ENCODE data around the gene NT5C1A. TPM values are rescaled to one million over a fixed set of nuclear protein-coding genes. Genes with fewer than 3 reads are reported as not detected.

The NT5C1A gene
- total RNA-seq, 1 donor from 2014 or later: not detected

DNA sequence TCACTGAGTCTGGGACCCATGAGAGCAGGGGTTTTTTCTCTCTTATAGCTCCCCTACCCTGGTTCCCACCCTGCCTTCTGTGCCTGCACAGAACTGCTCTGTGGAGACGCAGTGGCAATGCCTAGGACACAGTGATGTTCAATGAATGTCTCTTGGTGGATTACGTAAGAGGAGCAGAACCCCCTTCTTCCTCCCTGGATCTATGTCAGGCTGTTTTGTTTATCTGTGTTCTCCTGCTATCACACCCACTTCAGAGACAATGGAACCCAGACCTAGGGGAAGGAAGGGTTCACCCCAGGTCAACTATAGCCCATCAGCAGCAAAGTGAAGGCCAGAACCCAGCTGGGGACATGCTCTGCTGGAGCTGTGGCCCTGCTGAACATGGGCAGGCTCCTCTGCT is 17.3 kb upstream of the NT5C1A start:
- H3K4me3 ChIP-seq: no peak overlapping the region
- H3K4me1 ChIP-seq: peaks cover 4 to 15% of the 10 kb centered on the region in 2 donors
- no peak for TF ChIP-seq CTCF (IDR thresholded peaks at IDR 0.05)
- H3K27me3 ChIP-seq: peaks cover 8% of the 10 kb centered on the region
- H3K36me3 ChIP-seq: no peaks in the 10 kb centered on the region
- no peaks in the 10 kb centered on the region for H3K9me3 ChIP-seq
- H3K27ac ChIP-seq: no peak overlapping the region
- DNase-seq (ENCODE audit: low spot score in 2 of 2): no peak
- intact Hi-C loops (cut with DNase I): no loop called here

DNA sequence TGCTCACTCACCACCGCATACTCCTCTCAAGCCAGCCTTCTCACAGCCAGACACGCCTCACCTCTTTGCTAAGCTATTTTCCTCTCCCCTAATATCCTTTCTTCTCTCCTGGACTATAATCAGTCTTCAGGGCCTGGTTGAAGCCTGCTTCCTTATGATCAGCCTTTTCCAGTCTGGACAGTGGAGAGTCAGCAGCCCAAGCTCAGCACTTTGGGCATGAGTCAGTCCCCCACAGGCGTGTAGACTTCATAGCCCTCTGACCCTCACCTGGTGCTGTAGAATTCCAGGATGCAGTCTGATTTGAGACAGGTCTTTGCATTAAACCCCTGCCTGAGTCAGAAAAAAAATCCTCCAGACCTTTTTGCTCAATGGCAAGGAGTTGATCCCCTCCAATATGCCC is 16.8 kb upstream of the NT5C1A start:
- H3K4me1 ChIP-seq: peaks cover 4 to 15% of the 10 kb centered on the region in 2 donors
- H3K4me3 ChIP-seq: no peak overlapping the region
- no peaks in the 10 kb centered on the region for H3K36me3 ChIP-seq
- intact Hi-C loops (cut with DNase I): no loop called here
- no peak for DNase-seq (ENCODE audit: low spot score in 2 of 2)
- no peak overlapping the region for H3K27ac ChIP-seq
- no peaks in the 10 kb centered on the region for H3K9me3 ChIP-seq
- H3K27me3 ChIP-seq: peaks cover 8% of the 10 kb centered on the region
- no peak for TF ChIP-seq CTCF (IDR thresholded peaks at IDR 0.05)

DNA sequence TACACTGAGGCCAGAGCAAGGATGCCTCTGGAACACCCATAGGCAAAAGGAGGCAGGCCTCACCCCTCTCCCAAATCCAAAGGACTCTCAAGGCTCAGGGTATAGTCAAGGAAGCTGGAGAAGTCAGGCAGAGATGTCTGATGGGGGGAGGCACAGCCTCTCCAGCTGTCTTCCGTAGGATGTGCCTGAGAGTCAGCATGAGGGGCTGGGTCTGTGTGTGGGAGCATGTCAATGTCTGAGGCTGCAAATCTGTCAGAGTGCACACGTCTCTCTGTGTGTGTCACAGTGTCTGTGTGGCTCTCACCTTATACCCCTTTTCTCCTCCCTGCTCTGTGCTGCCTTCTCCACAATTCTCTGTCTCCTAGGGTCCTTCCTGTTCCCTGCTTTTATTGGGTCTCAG is 15.3 kb upstream of the NT5C1A start:
- H3K4me1 ChIP-seq: peaks cover 2 to 13% of the 10 kb centered on the region in 2 donors
- H3K9me3 ChIP-seq: no peaks in the 10 kb centered on the region
- H3K27ac ChIP-seq: no peak overlapping the region
- TF ChIP-seq CTCF (IDR thresholded peaks at IDR 0.05): no peak
- intact Hi-C loops (cut with DNase I): no loop called here
- no peak overlapping the region for H3K4me3 ChIP-seq
- H3K27me3 ChIP-seq: peaks cover 2% of the 10 kb centered on the region
- DNase-seq (ENCODE audit: low spot score in 2 of 2): no peak
- no peaks in the 10 kb centered on the region for H3K36me3 ChIP-seq

- no peaks in the 10 kb centered on the region for H3K4me1 ChIP-seq
- H3K4me3 ChIP-seq: no peak overlapping the region
- TF ChIP-seq CTCF (IDR thresholded peaks at IDR 0.05): no peak
- intact Hi-C loops (cut with DNase I): no loop called here
- no peaks in the 10 kb centered on the region for H3K9me3 ChIP-seq
- H3K36me3 ChIP-seq: no peaks in the 10 kb centered on the region
- H3K27ac ChIP-seq: no peak overlapping the region
- no peak for DNase-seq (ENCODE audit: low spot score in 2 of 2)
- no peaks in the 10 kb centered on the region for H3K27me3 ChIP-seq
Observed at GRCh38 chr1:39685071-39685470, 13.2 kb upstream of the NT5C1A start.

DNA sequence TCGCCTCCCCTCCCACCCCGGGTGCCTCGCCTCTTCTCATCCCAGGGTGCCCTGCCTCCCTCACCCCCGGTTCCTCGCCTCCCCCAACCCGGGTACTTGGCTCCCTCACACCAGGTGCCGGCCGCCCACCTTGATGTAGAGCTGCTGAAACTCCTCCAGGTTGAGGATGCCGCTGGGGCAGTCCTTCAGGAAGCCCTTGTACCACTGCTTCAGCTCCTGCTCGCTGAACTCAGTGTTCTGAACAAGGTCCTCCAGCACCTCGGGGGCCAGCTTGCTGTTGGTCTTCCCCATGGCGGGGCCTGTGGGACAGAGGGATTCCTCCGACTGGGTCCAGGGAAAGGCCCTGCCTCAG is 12.4 kb upstream of the NT5C1A start:
- no peak overlapping the region for H3K27ac ChIP-seq
- no peak for DNase-seq (ENCODE audit: low spot score in 2 of 2)
- no peaks in the 10 kb centered on the region for H3K4me1 ChIP-seq
- no peak for TF ChIP-seq CTCF (IDR thresholded peaks at IDR 0.05)
- no peak overlapping the region for H3K4me3 ChIP-seq
- no peaks in the 10 kb centered on the region for H3K9me3 ChIP-seq
- no peaks in the 10 kb centered on the region for H3K27me3 ChIP-seq
- H3K36me3 ChIP-seq: no peaks in the 10 kb centered on the region
- intact Hi-C loops (cut with DNase I): no loop called here

- Histone ChIP-seq H3K9me3 (no peaks in the 10 kb centered on the region), H3K4me1 (no peaks in the 10 kb centered on the region), H3K27ac (no peak overlapping the region), H3K27me3 (no peaks in the 10 kb centered on the region), H3K4me3 (no peak overlapping the region), H3K36me3 (no peaks in the 10 kb centered on the region)
- TF ChIP-seq CTCF (IDR thresholded peaks at IDR 0.05): no peak
- intact Hi-C loops (cut with DNase I): no loop called here
- no peak for DNase-seq (ENCODE audit: low spot score in 2 of 2)
Observed at GRCh38 chr1:39683591-39684312, 11.8 kb upstream of the NT5C1A start.

All from ascending aorta (tissue), 2 donors.